Measurements from ENCODE around the gene CPXM2.

CPXM2 gene

DNA sequence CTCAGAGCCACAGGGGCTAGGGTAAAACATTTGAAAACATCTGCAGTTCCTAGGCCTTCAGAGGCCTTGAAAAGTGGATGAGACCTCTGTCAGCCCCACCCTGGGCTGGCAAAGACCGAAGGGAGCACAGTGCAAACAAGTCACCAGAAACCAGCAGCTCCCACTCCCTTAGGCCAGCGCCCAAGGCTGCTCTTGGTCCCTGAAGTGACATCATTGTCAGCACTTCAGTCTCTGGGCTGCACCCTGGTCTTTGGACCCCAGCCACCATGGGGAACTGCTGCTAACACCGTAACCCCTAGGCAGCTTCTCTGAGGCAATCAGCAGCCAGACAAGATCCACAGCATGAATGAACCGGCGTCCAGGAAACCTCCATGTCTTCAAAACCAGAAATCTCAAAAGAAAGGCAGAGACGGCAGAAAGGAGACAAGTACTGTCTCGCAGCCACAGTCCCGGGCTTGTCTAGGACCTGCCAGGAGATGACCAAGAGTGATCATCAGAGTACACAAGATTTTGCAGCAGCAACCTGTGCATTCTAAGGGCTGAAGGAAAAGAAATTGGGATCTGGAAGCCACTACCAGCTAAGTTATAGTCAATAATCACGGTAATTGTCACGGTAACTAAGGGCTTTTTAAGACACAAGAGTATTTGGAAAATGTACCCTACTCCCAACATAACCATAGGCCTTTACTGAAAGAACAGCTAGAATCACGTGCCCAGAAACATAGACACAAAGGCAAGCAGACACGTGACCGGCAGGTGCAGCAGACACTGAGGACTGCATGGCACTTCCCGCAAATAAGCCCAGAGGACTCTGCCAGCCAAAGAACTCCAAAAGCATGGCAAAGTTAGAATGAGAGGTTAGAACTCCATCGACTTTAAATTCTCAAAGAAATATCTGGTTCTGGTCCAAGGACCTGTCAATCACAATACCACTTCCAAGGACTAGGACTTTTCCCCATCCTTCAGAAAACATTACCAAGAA, 23.3 kb downstream of the CPXM2 start:
- DNase-seq, result no peak

DNA sequence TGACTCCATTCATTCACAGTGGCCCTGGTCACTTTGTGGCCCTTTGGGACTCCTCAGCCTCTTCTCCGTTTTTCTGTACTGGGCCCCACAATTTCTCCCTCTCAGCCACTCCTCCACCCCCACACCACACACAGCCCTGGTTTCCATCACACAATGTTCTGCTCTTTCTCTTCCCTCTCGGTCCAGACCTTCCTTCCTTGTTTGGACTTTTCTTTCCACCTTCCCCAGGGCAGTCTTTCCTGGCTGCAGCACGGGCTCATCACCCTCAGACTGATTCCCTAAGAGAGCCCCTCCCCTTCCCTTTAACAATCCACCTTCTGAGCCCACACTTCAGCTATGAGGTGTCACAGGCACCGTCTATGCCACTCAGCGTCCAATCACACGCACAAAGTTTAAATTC, 25.7 kb downstream of the CPXM2 start:
- no peak for DNase-seq

- no peak for DNase-seq
Measured at GRCh38 chr10:123865350-123865749, 26.3 kb downstream of the CPXM2 start.

DNA sequence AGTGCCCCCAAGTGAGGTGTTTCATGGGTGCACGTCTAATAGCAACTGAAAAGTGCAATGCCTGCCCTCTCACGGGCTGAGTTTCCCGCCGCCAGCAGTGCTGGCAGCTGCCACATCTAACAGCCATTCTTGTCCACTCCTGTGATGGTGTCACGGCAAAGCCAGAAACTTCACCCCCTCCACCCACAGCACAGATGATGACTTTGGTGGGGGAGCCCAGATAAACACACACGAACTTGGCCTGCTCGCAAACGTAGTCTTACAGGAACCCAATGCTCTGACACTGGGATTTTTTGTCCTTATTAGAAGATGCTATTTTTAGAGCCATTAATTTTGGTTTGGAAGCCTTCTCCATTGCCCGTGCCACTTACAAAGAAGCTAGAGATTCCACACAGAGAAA, 26.7 kb downstream of the CPXM2 start:
- no peak for DNase-seq

DNA sequence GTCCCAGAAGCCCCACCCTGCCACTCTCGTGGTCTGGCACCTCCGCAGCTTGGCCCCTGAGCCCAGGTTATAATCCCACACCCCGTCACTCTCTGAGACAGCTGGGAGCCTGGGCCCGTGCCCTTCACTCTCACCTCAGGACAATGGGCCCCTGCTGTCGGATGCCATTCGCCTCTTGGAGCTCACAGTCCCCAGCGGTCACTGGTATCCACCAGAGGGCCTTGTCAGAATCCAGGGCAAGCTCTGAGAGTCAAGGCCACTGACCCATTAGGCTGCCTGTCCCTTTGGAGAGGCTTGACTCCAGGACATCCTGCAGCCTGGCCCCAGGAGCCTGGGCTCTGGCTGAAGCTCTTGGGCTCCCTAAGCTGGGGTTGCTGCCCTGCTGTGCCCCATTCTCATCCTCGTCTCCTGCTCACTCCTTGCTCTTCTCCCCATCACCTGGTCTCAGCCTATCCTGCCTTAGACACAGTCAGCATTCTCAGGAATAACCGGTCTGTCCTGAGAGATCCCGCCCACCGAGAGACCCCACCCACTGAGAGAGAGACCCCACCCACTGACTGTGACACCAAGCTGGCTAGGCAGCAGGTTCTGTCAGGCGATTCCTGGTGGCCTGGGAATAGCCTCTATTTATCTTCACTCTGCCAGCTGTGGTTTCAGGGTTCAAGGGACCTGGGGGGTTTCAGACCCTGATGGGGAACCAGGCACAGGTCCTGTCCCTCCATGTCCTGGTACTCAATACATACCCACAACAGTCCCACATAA, 27.7 kb downstream of the CPXM2 start:
- DNase-seq, result no peak

DNA sequence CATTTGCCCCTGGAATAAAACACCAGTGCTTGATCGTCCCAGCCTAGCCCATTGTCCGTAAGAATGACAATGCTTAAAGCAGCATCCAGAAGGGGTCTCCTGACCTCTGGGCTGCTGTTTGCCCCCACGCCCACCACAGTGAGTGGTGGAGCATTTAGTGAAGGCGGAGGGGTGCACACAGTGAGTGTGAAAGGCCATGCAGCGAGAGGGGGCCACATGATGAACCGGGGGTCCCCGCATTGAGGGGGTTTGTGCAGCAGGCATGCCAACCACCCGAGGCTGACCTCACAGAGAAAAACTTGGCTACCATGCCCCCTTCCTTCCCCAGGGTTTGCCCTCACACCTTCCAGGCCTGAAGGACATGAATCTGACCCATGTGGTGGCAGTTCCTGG, 28.4 kb downstream of the CPXM2 start:
- DNase-seq, result no peak

- DNase-seq, result no peak
Measured at GRCh38 chr10:123862421-123863182, 29.0 kb downstream of the CPXM2 start.

DNA sequence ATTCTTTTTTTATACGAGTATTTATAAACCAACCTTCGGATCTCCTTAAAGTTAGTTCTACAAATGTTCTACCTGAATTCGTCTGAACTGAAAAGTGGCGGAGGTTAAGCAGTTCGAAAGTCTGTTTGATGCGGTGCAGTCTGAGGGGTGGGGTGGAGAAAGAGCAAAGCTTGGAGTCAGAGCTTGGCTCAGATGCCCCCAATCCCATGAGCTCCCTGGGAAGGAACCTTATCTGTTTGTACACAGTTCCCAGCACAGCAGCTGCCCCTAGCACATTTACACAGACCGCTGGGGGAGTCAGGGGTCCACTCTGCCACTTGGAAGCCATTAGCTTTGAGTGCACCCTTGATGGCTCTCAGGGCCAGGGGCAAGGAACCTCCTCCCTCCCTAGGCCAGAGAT, 30.8 kb downstream of the CPXM2 start:
- DNase-seq, result no peak

- DNase-seq, result no peak
Measured at GRCh38 chr10:123860209-123860608, 31.4 kb downstream of the CPXM2 start.

DNA sequence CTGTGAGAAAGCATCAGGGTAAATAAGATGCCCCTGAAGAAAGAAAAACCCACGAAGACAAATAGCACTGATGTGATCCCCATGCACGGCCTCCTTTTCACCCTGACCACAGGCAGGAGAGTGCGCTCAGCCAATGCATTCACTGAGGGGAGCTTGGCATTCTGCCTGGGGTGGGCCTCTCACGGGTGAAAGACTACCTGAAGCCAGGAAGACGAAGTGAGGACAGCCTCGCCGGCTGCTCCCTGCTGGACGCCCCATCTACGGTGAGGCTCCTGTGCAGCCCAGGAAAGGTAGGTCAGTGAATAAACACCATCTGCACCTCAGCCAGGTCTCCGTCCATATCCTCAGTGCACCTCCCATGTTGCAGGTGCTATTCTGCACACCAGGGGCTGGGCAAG, 32.0 kb downstream of the CPXM2 start:
- DNase-seq, result no peak

- no peak for DNase-seq
Measured at GRCh38 chr10:123858907-123859652, 32.5 kb downstream of the CPXM2 start.

DNA sequence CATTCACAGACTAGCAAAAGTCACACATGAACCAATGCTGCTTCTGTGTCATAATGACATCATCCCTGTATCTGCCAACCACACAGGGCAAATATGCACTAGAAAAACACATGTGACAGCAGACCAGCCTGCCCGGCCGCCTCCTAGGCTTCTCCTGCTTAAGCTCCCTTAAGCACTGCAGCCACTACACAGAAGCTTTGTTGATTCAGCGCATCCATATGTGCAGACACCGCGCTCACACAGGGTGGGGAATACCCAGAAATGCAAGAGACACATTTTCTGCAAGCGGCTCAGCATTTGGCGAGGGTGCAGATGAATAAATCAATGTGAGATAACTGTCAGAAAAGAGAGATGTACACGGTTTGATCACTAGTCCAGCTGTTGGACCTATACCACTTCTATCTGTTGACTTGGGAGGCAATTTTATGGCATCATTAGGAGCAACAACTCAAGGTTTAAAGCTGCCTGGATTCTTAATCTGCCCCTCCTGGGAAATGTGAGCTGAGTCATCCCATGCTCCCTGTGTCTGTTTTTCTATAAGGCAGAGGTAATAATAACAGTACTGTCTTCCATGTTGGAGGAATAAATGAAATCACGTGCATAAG, 33.4 kb downstream of the CPXM2 start:
- DNase-seq, result no peak

DNA sequence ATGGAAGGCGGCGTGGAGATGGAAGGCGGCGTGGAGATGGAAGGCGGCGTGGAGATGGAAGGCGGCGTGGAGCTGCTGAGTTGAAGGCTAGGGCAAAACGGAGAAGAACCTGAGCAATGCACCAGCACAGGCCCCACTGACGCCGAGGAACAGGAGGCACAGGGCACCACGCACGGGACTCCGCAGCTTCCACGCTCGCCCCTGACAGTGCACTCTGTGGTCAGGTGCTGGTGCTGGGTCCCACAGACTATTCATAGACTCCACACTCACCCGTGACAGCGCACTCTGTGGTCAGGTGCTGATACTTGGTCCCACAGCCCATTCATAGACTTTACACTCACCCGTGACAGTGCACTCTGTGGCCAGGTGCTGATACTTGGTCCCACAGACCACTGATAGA, 34.0 kb downstream of the CPXM2 start:
- no peak for DNase-seq

- no peak for DNase-seq
Measured at GRCh38 chr10:123855008-123855684, 36.5 kb downstream of the CPXM2 start.

DNA sequence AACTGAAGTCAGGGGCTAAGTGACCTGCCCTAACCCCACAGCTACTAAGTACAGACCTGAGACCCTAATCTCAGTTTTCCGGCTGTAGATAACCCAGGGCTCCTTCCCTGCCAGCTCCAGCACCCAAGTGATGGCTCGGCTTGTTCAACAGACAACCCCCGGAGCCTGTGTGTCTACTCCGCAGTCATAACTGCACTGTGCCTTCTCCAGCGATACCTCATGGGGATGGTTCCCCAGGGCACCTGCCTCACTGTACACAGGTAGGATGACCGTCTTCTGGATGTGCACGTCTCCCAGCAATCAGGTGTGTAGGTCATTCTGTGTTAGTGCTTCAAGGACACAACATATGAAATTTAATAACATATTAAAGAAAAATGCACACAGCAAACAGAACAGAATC, 37.1 kb downstream of the CPXM2 start:
- DNase-seq, result no peak

- DNase-seq, result no peak
Measured at GRCh38 chr10:123854003-123854402, 37.6 kb downstream of the CPXM2 start.

- DNase-seq, result no peak
Measured at GRCh38 chr10:123852411-123852951, 39.1 kb downstream of the CPXM2 start.

DNA sequence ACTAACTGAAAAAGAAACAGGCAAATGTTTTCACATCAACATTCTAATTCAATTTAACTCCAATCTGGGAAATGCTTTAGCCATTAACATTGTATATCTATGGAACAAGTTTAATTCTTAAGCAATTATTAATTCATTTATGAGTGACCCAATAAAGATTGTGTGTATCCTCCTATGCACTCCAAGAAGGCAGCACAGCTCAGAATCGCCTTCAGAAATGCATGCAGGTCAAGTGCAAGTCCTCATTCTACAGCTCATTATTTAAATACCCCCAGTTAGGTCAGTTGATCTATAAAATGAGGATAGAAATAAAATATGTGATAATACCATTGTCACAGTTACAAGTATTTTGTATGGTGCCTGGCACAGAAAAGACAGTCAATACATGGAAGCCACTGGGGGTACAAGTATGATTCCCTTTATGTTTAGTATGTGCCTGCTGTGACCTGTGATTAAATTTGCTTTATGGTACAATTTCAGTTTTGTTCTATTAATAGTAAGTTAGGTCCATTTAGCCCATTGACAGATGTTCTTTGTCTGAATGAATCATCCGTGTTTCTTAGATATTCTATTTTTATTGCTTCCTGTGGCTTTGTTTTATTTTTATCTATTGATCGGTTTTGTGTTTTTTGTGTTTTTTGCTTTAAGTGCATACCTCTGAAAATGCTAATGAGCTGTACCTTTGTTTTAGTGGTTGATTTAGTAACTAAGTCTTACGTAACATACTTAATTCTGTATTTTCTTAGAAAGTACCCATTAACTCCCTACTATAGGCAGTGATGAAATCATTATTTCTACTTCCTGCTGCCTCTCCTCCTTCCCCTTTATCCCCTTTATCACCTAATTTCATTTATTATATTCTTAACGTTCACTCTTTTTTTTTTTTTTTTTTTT, 42.8 kb downstream of the CPXM2 start:
- DNase-seq, result no peak

- no peak for DNase-seq
Measured at GRCh38 chr10:123847686-123848432, 43.7 kb downstream of the CPXM2 start.

All from NCI-H446 treated with DMSO at 0.1 percent for 48 hours (cell line).